ENCODE results near the gene BGLAP.

DNA sequence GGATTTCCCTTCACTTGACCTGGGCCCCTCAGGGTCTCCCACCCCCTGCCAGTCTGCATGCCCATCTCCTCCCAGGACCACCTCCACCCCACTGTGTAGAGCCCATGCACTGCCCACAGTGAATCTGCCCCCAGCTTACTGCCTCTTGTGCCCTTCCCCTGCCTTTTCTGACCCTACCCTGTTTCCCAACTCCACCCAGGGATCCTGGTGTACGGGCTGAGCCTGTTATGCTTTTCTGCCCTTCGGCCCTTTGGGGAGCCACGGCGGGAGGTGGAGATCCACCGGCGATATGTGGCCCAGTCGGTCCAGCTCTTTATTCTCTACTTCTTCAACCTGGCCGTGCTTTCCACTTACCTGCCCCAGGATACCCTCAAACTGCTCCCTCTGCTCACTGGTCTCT lies 44.1 kb downstream of the BGLAP start:
- TF ChIP-seq, protein P1, sequence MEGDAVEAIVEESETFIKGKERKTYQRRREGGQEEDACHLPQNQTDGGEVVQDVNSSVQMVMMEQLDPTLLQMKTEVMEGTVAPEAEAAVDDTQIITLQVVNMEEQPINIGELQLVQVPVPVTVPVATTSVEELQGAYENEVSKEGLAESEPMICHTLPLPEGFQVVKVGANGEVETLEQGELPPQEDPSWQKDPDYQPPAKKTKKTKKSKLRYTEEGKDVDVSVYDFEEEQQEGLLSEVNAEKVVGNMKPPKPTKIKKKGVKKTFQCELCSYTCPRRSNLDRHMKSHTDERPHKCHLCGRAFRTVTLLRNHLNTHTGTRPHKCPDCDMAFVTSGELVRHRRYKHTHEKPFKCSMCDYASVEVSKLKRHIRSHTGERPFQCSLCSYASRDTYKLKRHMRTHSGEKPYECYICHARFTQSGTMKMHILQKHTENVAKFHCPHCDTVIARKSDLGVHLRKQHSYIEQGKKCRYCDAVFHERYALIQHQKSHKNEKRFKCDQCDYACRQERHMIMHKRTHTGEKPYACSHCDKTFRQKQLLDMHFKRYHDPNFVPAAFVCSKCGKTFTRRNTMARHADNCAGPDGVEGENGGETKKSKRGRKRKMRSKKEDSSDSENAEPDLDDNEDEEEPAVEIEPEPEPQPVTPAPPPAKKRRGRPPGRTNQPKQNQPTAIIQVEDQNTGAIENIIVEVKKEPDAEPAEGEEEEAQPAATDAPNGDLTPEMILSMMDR (IDR thresholded peaks at IDR 0.05; ENCODE audit: low read depth, low read length), result no peak
- TF ChIP-seq EZH2phosphoT487 (IDR thresholded peaks at IDR 0.05; ENCODE audit: low read depth), result no peak

All from OCI-LY3 (cell line).